Endodermal cell (in vitro differentiated cells): ENCODE measurements around the gene ADORA1. TPM values are rescaled to one million over a fixed set of nuclear protein-coding genes. Genes with fewer than 3 reads are reported as not detected.

Experiments used
- DNase-seq: peaks from one replicate; pipeline ENCODE4 v3.0.0-alpha.2; 2017
- H3K27ac ChIP-seq: 2 replicates; pipeline ENCODE4 v1.5.1; 2013; ENCODE audit warnings: mild to moderate bottlenecking, low read depth, low read length, moderate library complexity
- H3K27me3 ChIP-seq: 2 replicates; pipeline ENCODE4 v1.6.1; 2013; ENCODE audit warnings: mild to moderate bottlenecking, low read length, moderate library complexity; ENCODE audit not compliant: insufficient read depth, control insufficient read depth, poor library complexity, severe bottlenecking
- H3K36me3 ChIP-seq: 2 replicates; pipeline ENCODE4 v1.7.0; 2013; ENCODE audit warnings: mild to moderate bottlenecking, low read length, moderate library complexity; ENCODE audit not compliant: control insufficient read depth, insufficient read depth
- H3K4me1 ChIP-seq: one replicate; pipeline ENCODE4 v1.7.0; 2013; ENCODE audit warnings: low read length; ENCODE audit not compliant: control insufficient read depth, insufficient read depth
- H3K4me3 ChIP-seq: 2 replicates; pipeline ENCODE4 v1.5.1; 2013; ENCODE audit warnings: mild to moderate bottlenecking, low read length, moderate library complexity
- H3K9ac ChIP-seq: 2 replicates; pipeline ENCODE4 v1.6.1; 2013; ENCODE audit warnings: mild to moderate bottlenecking, low read length, moderate library complexity; ENCODE audit not compliant: poor library complexity, severe bottlenecking; ENCODE audit errors: extremely low read depth
- H3K9me3 ChIP-seq: 2 replicates; pipeline ENCODE4 v1.6.1; 2013; ENCODE audit warnings: mild to moderate bottlenecking, low read length, moderate library complexity; ENCODE audit not compliant: control insufficient read depth
- H3K27ac Mint-ChIP-seq: 2 replicates; pipeline ENCODE4 v1.8.0; 2020; ENCODE audit warnings: mixed read lengths
- H3K27me3 Mint-ChIP-seq: 2 replicates; pipeline ENCODE4 v1.8.0; 2021; ENCODE audit warnings: mild to moderate bottlenecking, mixed read lengths; ENCODE audit not compliant: insufficient read depth
- H3K36me3 Mint-ChIP-seq: 2 replicates; pipeline ENCODE4 v1.8.0; 2020; ENCODE audit warnings: low read depth, mixed read lengths
- H3K4me1 Mint-ChIP-seq: 2 replicates; pipeline ENCODE4 v1.8.0; 2020; ENCODE audit warnings: mixed read lengths
- H3K4me3 Mint-ChIP-seq: 2 replicates; pipeline ENCODE4 v1.8.0; 2020; ENCODE audit warnings: mild to moderate bottlenecking, moderate library complexity, mixed read lengths
- H3K9me3 Mint-ChIP-seq: 2 replicates; pipeline ENCODE4 v1.8.0; 2020; ENCODE audit warnings: mild to moderate bottlenecking, mixed read lengths
- WGBS, 2 experiments: methylation state at CpG; one replicate each; pipeline versions ENCODE4 v1.1.5 to v1.1.7; 2013; ENCODE audit warnings: missing lambda C conversion rate in 2 of 2, mixed read lengths in 1 of 2; ENCODE audit not compliant: insufficient coverage in 1 of 2, insufficient read length in 1 of 2; 5-methylcytosine and 5-hydroxymethylcytosine counted together
- total RNA-seq, 2 donors: library from RNA; stranded (reverse); fragmentation: NEBNext Ultra II Directional in 1 of 2; extraction: Animal tissue kit (Norgen Biotek cat#: 25700) in 1 of 2; gene quantifications; 2 replicates in 1 of 2; 3 replicates in 1 of 2; pipeline ENCODE4 v1.2.1, GENCODE V29; 2021
- TF ChIP-seq, protein P1 (sequence below): fragments of 200-600 bp; sonication (generic); conservative IDR thresholded peaks from 2 replicates; pipeline ENCODE4 v1.5.0; 2021; ENCODE audit warnings: antibody characterized with exemption, mild to moderate bottlenecking

ADORA1 gene
- total RNA-seq, 2 donors from 2014 or later: 2.0 to 2.1 TPM

GRCh38 chr1:203131548-203132200, 4.1 kb downstream of the ADORA1 start:
- Mint-ChIP-seq H3K27ac (no peak overlapping the region), H3K36me3 (no peaks in the 10 kb centered on the region), H3K9me3 (no peaks in the 10 kb centered on the region), H3K4me1 (peaks cover 27% of the 10 kb centered on the region), H3K4me3 (no peak overlapping the region), H3K27me3 (peaks cover 31% of the 10 kb centered on the region)
- DNase-seq: peak; percentile 30
- no peak overlapping the region for H3K9ac ChIP-seq
- peaks cover 10% of the 10 kb centered on the region for H3K4me1 ChIP-seq
- 96% methylated on average over 9 of the region's 9 CpGs for WGBS, 2 experiments
- peaks cover 2% of the 10 kb centered on the region for H3K36me3 ChIP-seq
- TF ChIP-seq, protein P1, sequence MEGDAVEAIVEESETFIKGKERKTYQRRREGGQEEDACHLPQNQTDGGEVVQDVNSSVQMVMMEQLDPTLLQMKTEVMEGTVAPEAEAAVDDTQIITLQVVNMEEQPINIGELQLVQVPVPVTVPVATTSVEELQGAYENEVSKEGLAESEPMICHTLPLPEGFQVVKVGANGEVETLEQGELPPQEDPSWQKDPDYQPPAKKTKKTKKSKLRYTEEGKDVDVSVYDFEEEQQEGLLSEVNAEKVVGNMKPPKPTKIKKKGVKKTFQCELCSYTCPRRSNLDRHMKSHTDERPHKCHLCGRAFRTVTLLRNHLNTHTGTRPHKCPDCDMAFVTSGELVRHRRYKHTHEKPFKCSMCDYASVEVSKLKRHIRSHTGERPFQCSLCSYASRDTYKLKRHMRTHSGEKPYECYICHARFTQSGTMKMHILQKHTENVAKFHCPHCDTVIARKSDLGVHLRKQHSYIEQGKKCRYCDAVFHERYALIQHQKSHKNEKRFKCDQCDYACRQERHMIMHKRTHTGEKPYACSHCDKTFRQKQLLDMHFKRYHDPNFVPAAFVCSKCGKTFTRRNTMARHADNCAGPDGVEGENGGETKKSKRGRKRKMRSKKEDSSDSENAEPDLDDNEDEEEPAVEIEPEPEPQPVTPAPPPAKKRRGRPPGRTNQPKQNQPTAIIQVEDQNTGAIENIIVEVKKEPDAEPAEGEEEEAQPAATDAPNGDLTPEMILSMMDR: no peak
- no peak overlapping the region for H3K4me3 ChIP-seq
- no peak overlapping the region for H3K27ac ChIP-seq
- H3K9me3 ChIP-seq: no peaks in the 10 kb centered on the region
- no peaks in the 10 kb centered on the region for H3K27me3 ChIP-seq

GRCh38 chr1:203133970-203134725, 6.6 kb downstream of the ADORA1 start:
- Mint-ChIP-seq H3K36me3 (no peaks in the 10 kb centered on the region), H3K27me3 (peaks cover 11% of the 10 kb centered on the region), H3K9me3 (no peaks in the 10 kb centered on the region), H3K4me1 (peaks cover 12% of the 10 kb centered on the region), H3K27ac (no peak overlapping the region), H3K4me3 (no peak overlapping the region)
- Histone ChIP-seq H3K27me3 (no peaks in the 10 kb centered on the region), H3K9ac (no peak overlapping the region), H3K9me3 (no peaks in the 10 kb centered on the region), H3K27ac (no peak overlapping the region), H3K4me1 (no peaks in the 10 kb centered on the region), H3K36me3 (peaks cover 14% of the 10 kb centered on the region), H3K4me3 (no peak overlapping the region)
- TF ChIP-seq, protein P1: no peak
- 81 to 93% methylated on average over 5 to 11 of the region's 12 CpGs for WGBS, 2 experiments
- DNase-seq: no peak

DNA sequence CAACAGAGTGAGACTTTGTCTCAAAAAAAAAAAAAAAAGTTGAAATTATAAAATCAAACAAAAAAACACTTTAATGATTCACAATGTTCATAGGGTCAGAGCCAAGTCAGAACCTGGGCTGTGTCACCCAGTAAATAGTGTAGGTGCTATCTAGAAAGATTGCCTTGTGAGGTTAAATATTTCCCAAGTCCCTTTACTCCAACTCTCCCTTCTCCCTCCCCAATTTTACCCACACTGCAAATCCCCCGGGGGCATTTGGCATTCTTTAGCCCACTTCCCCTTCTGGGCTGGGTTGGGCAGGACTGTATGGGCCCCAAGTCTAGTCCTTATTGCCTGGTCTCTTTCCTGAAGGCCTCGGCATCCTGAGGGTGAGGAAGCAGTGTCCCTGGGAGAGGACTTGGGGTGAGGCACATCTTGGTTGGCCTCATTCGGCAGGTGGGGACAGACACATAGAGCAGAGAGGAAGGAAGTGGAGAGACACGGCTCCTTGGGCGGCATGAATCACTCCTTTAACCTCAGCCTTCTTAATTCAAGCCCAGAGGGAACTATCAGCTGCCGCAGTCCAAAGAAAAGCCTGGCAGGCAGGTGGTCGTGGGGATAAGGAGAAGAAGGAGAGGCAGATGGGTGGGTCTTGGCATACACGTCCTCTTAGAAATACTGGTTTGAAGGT, 8.2 kb downstream of the ADORA1 start:
- no peaks in the 10 kb centered on the region for H3K9me3 ChIP-seq
- H3K27me3 ChIP-seq: no peaks in the 10 kb centered on the region
- Mint-ChIP-seq H3K9me3 (no peaks in the 10 kb centered on the region), H3K27ac (no peak overlapping the region), H3K4me1 (peaks cover 9% of the 10 kb centered on the region), H3K36me3 (no peaks in the 10 kb centered on the region), H3K27me3 (no peaks in the 10 kb centered on the region), H3K4me3 (no peak overlapping the region)
- no peak for DNase-seq
- H3K36me3 ChIP-seq: peaks cover 14% of the 10 kb centered on the region
- no peak overlapping the region for H3K27ac ChIP-seq
- 74 to 86% methylated on average over 5 to 8 of the region's 8 CpGs for whole genome bisulfite sequencing, 2 experiments
- TF ChIP-seq, protein P1: no peak
- peaks cover 5% of the 10 kb centered on the region for H3K4me1 ChIP-seq
- no peak overlapping the region for H3K4me3 ChIP-seq
- no peak overlapping the region for H3K9ac ChIP-seq
